ENCODE measurements around the gene ARAP2.

ARAP2 gene

DNA sequence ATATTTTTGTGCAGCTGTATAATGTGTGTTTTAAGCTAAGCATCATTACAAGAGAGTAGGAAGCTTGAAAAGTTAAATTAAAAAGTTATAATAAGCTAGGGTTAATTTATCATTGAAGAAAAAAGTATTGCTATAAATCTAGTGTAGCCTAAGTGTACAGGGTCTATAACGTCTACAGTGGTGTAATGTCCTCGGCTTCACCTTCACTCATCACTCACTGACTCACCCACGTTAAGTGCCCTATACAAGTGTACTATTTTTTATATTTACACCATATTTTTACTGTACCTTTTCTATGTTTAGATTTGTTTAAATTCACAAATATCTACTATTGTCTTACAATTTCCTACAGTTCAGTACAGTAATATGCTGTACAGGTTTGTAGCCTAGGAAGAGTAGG, 23.5 kb downstream of the ARAP2 start:
- TF ChIP-seq, protein P1, sequence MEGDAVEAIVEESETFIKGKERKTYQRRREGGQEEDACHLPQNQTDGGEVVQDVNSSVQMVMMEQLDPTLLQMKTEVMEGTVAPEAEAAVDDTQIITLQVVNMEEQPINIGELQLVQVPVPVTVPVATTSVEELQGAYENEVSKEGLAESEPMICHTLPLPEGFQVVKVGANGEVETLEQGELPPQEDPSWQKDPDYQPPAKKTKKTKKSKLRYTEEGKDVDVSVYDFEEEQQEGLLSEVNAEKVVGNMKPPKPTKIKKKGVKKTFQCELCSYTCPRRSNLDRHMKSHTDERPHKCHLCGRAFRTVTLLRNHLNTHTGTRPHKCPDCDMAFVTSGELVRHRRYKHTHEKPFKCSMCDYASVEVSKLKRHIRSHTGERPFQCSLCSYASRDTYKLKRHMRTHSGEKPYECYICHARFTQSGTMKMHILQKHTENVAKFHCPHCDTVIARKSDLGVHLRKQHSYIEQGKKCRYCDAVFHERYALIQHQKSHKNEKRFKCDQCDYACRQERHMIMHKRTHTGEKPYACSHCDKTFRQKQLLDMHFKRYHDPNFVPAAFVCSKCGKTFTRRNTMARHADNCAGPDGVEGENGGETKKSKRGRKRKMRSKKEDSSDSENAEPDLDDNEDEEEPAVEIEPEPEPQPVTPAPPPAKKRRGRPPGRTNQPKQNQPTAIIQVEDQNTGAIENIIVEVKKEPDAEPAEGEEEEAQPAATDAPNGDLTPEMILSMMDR (IDR thresholded peaks at IDR 0.05; ENCODE audit: insufficient read depth, low read depth, low read length, missing control alignments): no peak
- H3K4me3 ChIP-seq (ENCODE audit: low read depth, low read length): no peak overlapping the region
- no peak for DNase-seq (ENCODE audit: low read depth)

DNA sequence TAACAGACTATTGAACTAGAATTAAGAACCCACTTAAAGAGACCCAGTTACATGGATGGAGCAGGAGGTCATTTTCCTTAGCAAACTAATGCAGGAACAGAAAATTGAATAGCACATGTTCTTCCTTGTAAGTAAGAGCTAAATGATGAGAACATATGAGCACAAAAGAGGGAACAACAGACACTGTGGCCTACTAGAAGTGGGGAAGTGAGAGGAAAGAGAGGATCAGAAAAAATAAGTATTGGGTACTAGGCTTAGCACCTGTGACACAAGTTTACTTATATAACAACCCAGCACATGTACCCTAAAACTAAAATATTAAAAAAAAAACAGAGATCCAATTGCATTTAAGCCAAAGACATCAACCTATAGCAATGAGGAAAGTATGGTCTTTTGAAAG, 26.2 kb downstream of the ARAP2 start:
- H3K4me3 ChIP-seq (ENCODE audit: low read depth, low read length): no peak overlapping the region
- DNase-seq (ENCODE audit: low read depth): no peak
- TF ChIP-seq, protein P1 (IDR thresholded peaks at IDR 0.05; ENCODE audit: insufficient read depth, low read depth, low read length, missing control alignments): no peak

DNA sequence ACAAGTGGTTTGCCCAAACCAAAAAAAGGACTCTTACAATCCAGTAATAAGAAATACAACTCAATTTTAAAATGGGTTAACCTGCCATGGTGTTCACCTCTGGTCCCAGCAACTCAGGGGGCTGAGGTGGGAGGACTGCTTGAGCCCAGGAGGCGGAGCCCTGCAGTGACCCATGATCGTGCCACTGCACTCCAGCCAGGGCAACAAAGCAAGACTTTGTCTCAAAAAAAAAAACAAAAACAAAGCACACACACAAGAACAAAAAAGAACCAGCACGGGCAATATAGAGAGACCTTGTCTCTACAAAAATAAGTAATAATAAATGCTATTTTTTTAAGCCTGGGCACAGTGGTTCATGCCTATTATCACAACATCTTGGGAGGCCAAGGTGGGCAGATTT, 28.7 kb downstream of the ARAP2 start:
- no peak for DNase-seq (ENCODE audit: low read depth)
- H3K4me3 ChIP-seq (ENCODE audit: low read depth, low read length): no peak overlapping the region
- TF ChIP-seq, protein P1 (IDR thresholded peaks at IDR 0.05; ENCODE audit: insufficient read depth, low read depth, low read length, missing control alignments): no peak

DNA sequence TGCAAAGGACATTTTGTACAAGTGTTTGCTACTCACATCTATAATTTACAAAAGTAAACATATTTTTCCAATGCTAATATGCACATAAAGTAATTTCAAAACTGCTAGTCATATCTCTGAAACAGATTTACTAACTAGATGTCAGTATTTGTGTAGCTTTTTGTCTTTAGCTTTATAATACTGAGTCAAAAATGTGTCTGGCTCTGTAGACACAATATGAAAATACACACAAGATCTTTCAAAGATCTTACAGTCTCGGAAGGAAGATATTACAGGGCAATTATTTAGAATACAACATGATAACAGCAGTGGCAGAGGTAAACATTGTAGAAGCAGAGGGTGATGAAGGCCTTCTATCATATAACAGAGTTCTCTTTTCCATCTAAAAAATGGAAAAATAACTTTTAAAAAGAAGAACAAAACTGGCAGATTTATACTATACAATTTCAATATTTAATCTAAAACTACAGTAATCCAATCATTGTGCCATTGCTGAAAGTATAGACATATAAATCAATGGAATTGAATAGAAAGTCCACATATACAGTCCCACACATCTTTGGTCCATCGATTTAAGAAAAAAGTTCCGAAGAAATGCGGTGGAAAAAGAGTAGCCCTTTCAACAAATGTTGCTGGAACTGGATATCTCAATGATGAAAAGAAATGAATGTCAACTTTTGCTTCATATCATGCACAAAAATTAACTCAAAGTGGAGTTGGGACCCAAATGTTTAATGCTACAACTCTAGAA, 29.4 kb downstream of the ARAP2 start:
- TF ChIP-seq, protein P1 (IDR thresholded peaks at IDR 0.05; ENCODE audit: insufficient read depth, low read depth, low read length, missing control alignments): no peak
- DNase-seq (ENCODE audit: low read depth): no peak
- no peak overlapping the region for H3K4me3 ChIP-seq (ENCODE audit: low read depth, low read length)

DNA sequence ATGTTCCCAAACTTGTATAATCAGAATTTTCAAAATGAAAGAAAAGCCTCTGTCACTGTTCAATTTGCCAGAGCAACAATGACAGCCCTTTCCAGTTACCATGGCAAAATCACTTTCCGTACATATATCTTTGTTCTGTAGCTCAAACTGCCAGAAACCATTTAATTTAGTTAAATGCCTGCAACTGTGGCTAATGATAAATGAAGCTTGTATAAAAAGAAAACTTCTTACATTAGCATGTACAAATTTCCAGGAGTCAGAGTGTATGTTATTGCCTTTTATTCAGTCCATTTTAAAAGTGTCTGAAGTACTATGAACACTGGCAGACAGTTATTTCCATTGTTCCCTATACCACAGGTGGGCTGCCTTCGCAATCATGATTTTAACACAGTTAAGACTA, 30.3 kb downstream of the ARAP2 start:
- H3K4me3 ChIP-seq (ENCODE audit: low read depth, low read length): no peak overlapping the region
- no peak for DNase-seq (ENCODE audit: low read depth)
- TF ChIP-seq, protein P1 (IDR thresholded peaks at IDR 0.05; ENCODE audit: insufficient read depth, low read depth, low read length, missing control alignments): no peak

DNA sequence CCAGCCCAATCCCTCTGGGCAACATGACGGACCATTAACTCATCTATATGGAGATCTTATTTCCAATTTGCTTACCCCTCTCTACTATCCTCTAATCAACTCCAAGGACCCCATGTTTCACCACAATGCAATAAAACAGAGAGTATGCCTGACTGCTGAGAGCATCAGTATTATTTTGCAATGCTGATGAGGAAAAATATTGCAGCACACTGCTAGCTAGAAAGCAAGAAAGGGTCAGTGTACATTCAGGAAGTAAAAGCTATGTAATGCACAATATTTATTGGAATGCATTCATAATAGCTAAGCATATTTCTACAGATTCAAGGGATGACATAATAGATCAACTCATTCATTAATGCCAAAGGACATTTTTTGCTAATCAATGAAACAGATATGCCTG, 33.2 kb downstream of the ARAP2 start:
- no peak for DNase-seq (ENCODE audit: low read depth)
- TF ChIP-seq, protein P1 (IDR thresholded peaks at IDR 0.05; ENCODE audit: insufficient read depth, low read depth, low read length, missing control alignments): no peak
- H3K4me3 ChIP-seq (ENCODE audit: low read depth, low read length): no peak overlapping the region

Data from GM12865 (cell line).